Endothelial cell of umbilical vein (primary cell): ENCODE results near the gene FAM53A.

Source experiments
- CTCF ChIP-seq, 2 donors: IDR thresholded peaks; 1 replicate in 1 of 2; 2 replicates in 1 of 2; pipeline ENCODE4 v1.5.1; 2011; ENCODE audit warnings: low read length in 2 of 2, mild to moderate bottlenecking in 2 of 2, moderate library complexity in 2 of 2, control low read depth in 1 of 2, inconsistent platforms in 1 of 2, low read depth in 1 of 2; ENCODE audit not compliant: insufficient read depth in 1 of 2; ENCODE audit errors: extremely low read depth in 1 of 2
- EZH2 ChIP-seq: IDR thresholded peaks from 2 replicates; pipeline ENCODE4 v1.6.1; 2012; ENCODE audit warnings: borderline replicate concordance, low read depth, mild to moderate bottlenecking, moderate library complexity, low read length, inconsistent platforms; ENCODE audit not compliant: severe bottlenecking
- FOS ChIP-seq: IDR thresholded peaks from 2 replicates; pipeline ENCODE4 v1.6.1; 2011; ENCODE audit warnings: mild to moderate bottlenecking, low read length, moderate library complexity, borderline replicate concordance; ENCODE audit not compliant: insufficient read depth
- GATA2 ChIP-seq: IDR thresholded peaks from 2 replicates; pipeline ENCODE4 v1.7.0; 2011; ENCODE audit warnings: low read depth, mild to moderate bottlenecking, moderate library complexity, mixed read lengths, low read length; ENCODE audit not compliant: insufficient read length, insufficient read depth
- JUN ChIP-seq: IDR thresholded peaks from 2 replicates; pipeline ENCODE4 v1.6.1; 2011; ENCODE audit warnings: borderline replicate concordance, low read depth; ENCODE audit not compliant: insufficient read length, insufficient read depth
- MYC ChIP-seq: IDR thresholded peaks from one replicate; pipeline ENCODE4 v1.6.1; 2011; ENCODE audit warnings: mild to moderate bottlenecking, low read depth, low read length
- POLR2A ChIP-seq: IDR thresholded peaks from 2 replicates; pipeline ENCODE4 v1.6.1; 2012; ENCODE audit warnings: low read depth, mild to moderate bottlenecking, control low read depth, low read length
- POLR2AphosphoS5 ChIP-seq: IDR thresholded peaks from 2 replicates; pipeline ENCODE4 v1.6.1; 2012; ENCODE audit warnings: low read depth, mild to moderate bottlenecking, control low read depth, low read length, moderate library complexity; ENCODE audit not compliant: insufficient read depth

- TF ChIP-seq CTCF (IDR thresholded peaks at IDR 0.05; ENCODE audit: extremely low read depth in 1 of 2, insufficient read depth in 1 of 2, low read depth in 1 of 2, low read length in 2 of 2) (no peak), POLR2A (no peak), JUN (no peak), EZH2 (no peak), MYC (no peak), POLR2AphosphoS5 (no peak), FOS (no peak), GATA2 (no peak)
Observed at GRCh38 chr4:1642196-1642951, 41.7 kb downstream of the FAM53A start.
